CD14-positive monocyte (primary cell): Measurements from ENCODE around the gene DNAJC2. TPM values are rescaled to one million over a fixed set of nuclear protein-coding genes. Genes with fewer than 3 reads are reported as not detected.
"Not testable (repeated sequence)": the region's sequence is repeated elsewhere in the genome, so short reads cannot be mapped to it uniquely, and the experiment has no call there.

Source experiments
- DNase-seq, 3 donors: peaks; one replicate each; pipeline ENCODE4 v3.0.0-alpha.2; 2011 to 2022
- H2AFZ ChIP-seq: 2 replicates; pipeline ENCODE4 v1.6.0; 2012; ENCODE audit warnings: mild to moderate bottlenecking, low read depth, low read length, inconsistent platforms; ENCODE audit not compliant: insufficient read depth, poor library complexity, severe bottlenecking
- H3K27ac ChIP-seq, 2 donors: 1 replicate in 1 of 2; 2 replicates in 1 of 2; pipeline ENCODE4 v1.5.1; 2012 to 2013; ENCODE audit warnings: low read length in 2 of 2, control low read depth in 1 of 2, inconsistent platforms in 1 of 2, low read depth in 1 of 2, mild to moderate bottlenecking in 1 of 2
- H3K27me3 ChIP-seq, 2 donors: one replicate each; pipeline versions ENCODE4 v1.6.0 to v1.6.1; 2011 to 2013; ENCODE audit warnings: low read length in 2 of 2; ENCODE audit not compliant: control insufficient read depth in 2 of 2, insufficient read depth in 2 of 2
- H3K36me3 ChIP-seq, 2 donors: replicated peaks in 1 of 2; 1 replicate in 1 of 2; 2 replicates in 1 of 2; pipeline versions ENCODE4 v1.5.1 to v1.6.1; 2012 to 2013; ENCODE audit warnings: low read length in 2 of 2, control low read depth in 1 of 2, inconsistent platforms in 1 of 2, mild to moderate bottlenecking in 1 of 2; ENCODE audit not compliant: insufficient read depth in 2 of 2, control insufficient read depth in 1 of 2
- H3K4me1 ChIP-seq, 2 donors: 1 replicate in 1 of 2; 2 replicates in 1 of 2; pipeline versions ENCODE4 v1.5.1 to v1.6.1; 2012 to 2013; ENCODE audit warnings: low read length in 2 of 2, control low read depth in 1 of 2, inconsistent platforms in 1 of 2, mild to moderate bottlenecking in 1 of 2, moderate library complexity in 1 of 2; ENCODE audit not compliant: insufficient read depth in 2 of 2, control insufficient read depth in 1 of 2
- H3K4me2 ChIP-seq: replicated peaks from 2 replicates; pipeline ENCODE3; 2012; ENCODE audit warnings: low read length, moderate library complexity, mild to moderate bottlenecking; ENCODE audit not compliant: poor library complexity, severe bottlenecking; ENCODE audit errors: extremely low read depth
- H3K4me3 ChIP-seq, 3 experiments: fragments of 200-600 bp in 1 of 3; sonication (generic) in 1 of 3; replicated peaks in 1 of 3; 1 replicate in 2 of 3; 2 replicates in 1 of 3; pipeline ENCODE4 v1.5.1; 2011 to 2013; ENCODE audit warnings: low read length in 3 of 3, mild to moderate bottlenecking in 3 of 3, control low read depth in 2 of 3, low read depth in 2 of 3, inconsistent platforms in 1 of 3, moderate library complexity in 1 of 3
- H3K79me2 ChIP-seq: 2 replicates; pipeline ENCODE4 v1.6.0; 2012; ENCODE audit warnings: mild to moderate bottlenecking, control low read depth, inconsistent platforms, low read length, moderate library complexity; ENCODE audit not compliant: insufficient read depth
- H3K9ac ChIP-seq: 2 replicates; pipeline ENCODE4 v1.6.0; 2017; ENCODE audit warnings: low read length, mild to moderate bottlenecking; ENCODE audit not compliant: insufficient read depth, poor library complexity, severe bottlenecking
- H3K9me3 ChIP-seq, 2 donors: replicated peaks in 1 of 2; 1 replicate in 1 of 2; 2 replicates in 1 of 2; pipeline versions ENCODE4 v1.5.1 to v1.6.1; 2012 to 2013; ENCODE audit warnings: low read length in 2 of 2, control low read depth in 1 of 2; ENCODE audit not compliant: control insufficient read depth in 1 of 2, insufficient read depth in 1 of 2
- H4K20me1 ChIP-seq: 2 replicates; pipeline ENCODE4 v1.6.0; 2012; ENCODE audit warnings: mild to moderate bottlenecking, low read length, control low read depth, moderate library complexity; ENCODE audit not compliant: insufficient read depth
- H3K27ac Mint-ChIP-seq, 7 donors: one replicate each; pipeline ENCODE4 v1.8.0; 2020; ENCODE audit warnings: mild to moderate bottlenecking in 7 of 7, mixed read lengths in 7 of 7, moderate library complexity in 6 of 7, inconsistent platforms in 2 of 7
- H3K27me3 Mint-ChIP-seq, 3 donors: one replicate each; pipeline ENCODE4 v1.8.0; 2021 to 2022; ENCODE audit warnings: low read depth in 3 of 3, mild to moderate bottlenecking in 3 of 3, mixed read lengths in 3 of 3, moderate library complexity in 3 of 3, inconsistent platforms in 1 of 3
- H3K36me3 Mint-ChIP-seq, 2 donors: one replicate each; pipeline ENCODE4 v1.8.0; 2020; ENCODE audit warnings: mixed read lengths in 2 of 2, inconsistent platforms in 1 of 2, mild to moderate bottlenecking in 1 of 2
- H3K4me1 Mint-ChIP-seq: one replicate; pipeline ENCODE4 v1.8.0; 2020; ENCODE audit warnings: mild to moderate bottlenecking, mixed read lengths
- H3K4me3 Mint-ChIP-seq, 2 donors: one replicate each; pipeline ENCODE4 v1.8.0; 2020; ENCODE audit warnings: mild to moderate bottlenecking in 2 of 2, mixed read lengths in 2 of 2, moderate library complexity in 1 of 2
- H3K9me3 Mint-ChIP-seq, 7 donors: one replicate each; pipeline ENCODE4 v1.8.0; 2020 to 2022; ENCODE audit warnings: mixed read lengths in 7 of 7, mild to moderate bottlenecking in 6 of 7, moderate library complexity in 6 of 7, inconsistent platforms in 2 of 7
- WGBS: methylation state at CpG from one replicate; pipeline ENCODE4 v1.1.5; 2013; ENCODE audit warnings: missing lambda C conversion rate; ENCODE audit not compliant: insufficient coverage; 5-methylcytosine and 5-hydroxymethylcytosine counted together
- intact Hi-C, 2 donors: fragments of 100-400 bp; cut with micrococcal nuclease; formaldehyde crosslinking; loops; one replicate each; pipeline versions ENCODE4 v1.15.0 to v1.15.1; 2023
- polyA plus RNA-seq, 3 donors: library from polyadenylated mRNA; depleted of rRNA in 1 of 3; unstranded in 2 of 3; stranded (reverse) in 1 of 3; fragments of 300-500 nt in 2 of 3; fragments of >200 nt in 1 of 3; fragmentation: Illumina TruSeq in 2 of 3; gene quantifications; 1 replicate in 2 of 3; 2 replicates in 1 of 3; pipeline ENCODE4 v1.2.3, GENCODE V29; 2012 to 2021
- small RNA-seq: library from RNA; depleted of rRNA; stranded (forward); fragments of <200 nt; gene quantifications from one replicate; pipeline ENCODE3, GENCODE V24; 2012; ENCODE audit warnings: low read depth; ENCODE audit not compliant: insufficient read length

Gene DNAJC2
- polyA plus RNA-seq, 3 donors: 5.6 to 18.6 (median 8.8) TPM

GRCh38 chr7:103273374-103273773 lies 71.2 kb downstream of the DNAJC2 start:
- H3K4me3 ChIP-seq, H3K9me3 Mint-ChIP-seq, H4K20me1 ChIP-seq, H3K79me2 ChIP-seq, H2AFZ ChIP-seq, H3K27ac Mint-ChIP-seq, H3K27me3 Mint-ChIP-seq, H3K27ac ChIP-seq, H3K27me3 ChIP-seq, H3K4me2 ChIP-seq, H3K4me1 Mint-ChIP-seq, DNase-seq, H3K4me1 ChIP-seq, H3K9ac ChIP-seq, H3K36me3 ChIP-seq, H3K9me3 ChIP-seq, H3K36me3 Mint-ChIP-seq, intact Hi-C loops, H3K4me3 Mint-ChIP-seq: not testable (repeated sequence)
- WGBS: no CpG with 5 or more reads among the region's 6 CpGs

GRCh38 chr7:103266229-103266628 lies 78.3 kb downstream of the DNAJC2 start:
- H3K79me2 ChIP-seq, H3K9ac ChIP-seq, H3K27ac ChIP-seq, H3K4me3 ChIP-seq, H3K4me2 ChIP-seq, H3K4me3 Mint-ChIP-seq, H3K4me1 Mint-ChIP-seq, H4K20me1 ChIP-seq, intact Hi-C loops, H2AFZ ChIP-seq, H3K36me3 ChIP-seq, H3K9me3 ChIP-seq, H3K27me3 Mint-ChIP-seq, DNase-seq, H3K27ac Mint-ChIP-seq, H3K27me3 ChIP-seq, H3K4me1 ChIP-seq, H3K9me3 Mint-ChIP-seq, H3K36me3 Mint-ChIP-seq: not testable (repeated sequence)
- no CpG with 5 or more reads among the region's 2 CpGs for WGBS

- H3K4me1 Mint-ChIP-seq, H3K79me2 ChIP-seq, H3K4me3 Mint-ChIP-seq, H3K4me2 ChIP-seq, intact Hi-C loops, H4K20me1 ChIP-seq, H3K36me3 ChIP-seq, H3K9me3 Mint-ChIP-seq, H3K27me3 ChIP-seq, H3K27me3 Mint-ChIP-seq, H3K9me3 ChIP-seq, H3K27ac ChIP-seq, H3K36me3 Mint-ChIP-seq, H3K27ac Mint-ChIP-seq, H2AFZ ChIP-seq, H3K4me1 ChIP-seq, H3K4me3 ChIP-seq, H3K9ac ChIP-seq, DNase-seq: not testable (repeated sequence)
- WGBS: no CpG with 5 or more reads among the region's 2 CpGs
Measured at GRCh38 chr7:103264054-103264453, 80.5 kb downstream of the DNAJC2 start.

Small RNA genes within 50 kb of the gene (small RNA-seq; reads per million reads assigned to genes)
- gene RPS29P16: not detected

Other genes with a start within 250 kb of the DNAJC2 start
- 1 to 10 TPM; 1.1 to 2.2 (median 1.6) TPM for gene NAPEPLD, start 195.7 kb downstream of the DNAJC2 start, polyA plus RNA-seq
- 10 to 100 TPM; 42.8 to 50.8 (median 44.9) TPM for gene PMPCB, start 47.3 kb downstream of the DNAJC2 start, polyA plus RNA-seq
- gene PSMC2, start 2.9 kb upstream of the DNAJC2 start, polyA plus RNA-seq: 100 to 1,000 TPM in 2 of 3 donors, 10 to 100 TPM in 1; 61.4 to 120 (median 104) TPM
- not detected for gene SLC26A5, start 101.4 kb upstream of the DNAJC2 start, polyA plus RNA-seq